Measurements from ENCODE around the gene LYRM1.
"Not testable (repeated sequence)": the region's sequence is repeated elsewhere in the genome, so short reads cannot be mapped to it uniquely, and the experiment has no call there.

The LYRM1 gene, protein sequence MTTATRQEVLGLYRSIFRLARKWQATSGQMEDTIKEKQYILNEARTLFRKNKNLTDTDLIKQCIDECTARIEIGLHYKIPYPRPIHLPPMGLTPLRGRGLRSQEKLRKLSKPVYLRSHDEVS

DNA sequence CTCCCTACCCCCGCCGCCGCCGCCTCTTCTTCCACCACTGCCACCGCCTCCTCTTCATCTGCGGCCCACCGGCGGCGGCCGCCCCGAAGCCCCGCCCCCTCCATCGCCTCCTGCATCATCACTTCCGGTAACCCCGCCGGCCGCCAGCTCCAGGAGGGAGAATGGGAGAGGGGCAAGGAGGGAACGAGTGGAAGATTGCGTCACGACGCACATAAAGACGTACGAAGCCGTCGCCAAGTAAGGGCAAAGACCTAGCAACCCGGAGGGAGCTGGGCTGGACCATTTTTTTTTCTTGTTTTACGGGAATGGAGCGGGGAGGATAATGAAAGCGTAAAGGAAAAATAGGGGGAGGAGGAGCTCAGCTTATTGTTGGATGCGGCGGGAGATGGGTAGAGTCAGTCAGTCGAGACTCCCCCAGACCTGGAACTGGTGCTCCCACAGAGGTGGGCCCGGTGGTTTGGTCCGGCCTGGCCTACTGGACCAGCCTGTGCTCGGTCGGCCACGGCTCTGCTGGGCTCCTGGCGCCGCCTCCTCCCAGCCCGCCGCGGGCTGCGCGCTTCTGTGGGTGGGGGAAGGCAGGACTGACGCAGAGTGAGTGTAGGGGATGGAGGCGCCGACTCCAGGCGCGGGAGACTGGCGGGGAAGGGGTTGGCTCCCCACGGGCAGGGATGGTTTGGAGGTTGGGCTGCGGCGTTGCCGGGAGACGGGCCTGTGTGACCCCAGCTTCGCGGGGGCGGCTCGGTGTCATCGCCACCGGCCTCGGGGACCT lies at the start of gene LYRM1, which contains the start of gene DCUN1D3:
Gene LYRM1, plus strand, starts transcription at position 473 of the 769 bp plus-strand sequence. CDS start 14,785 bp downstream, outside the sequence.
Gene DCUN1D3, minus strand, starts transcription at position 60 of the 769 bp plus-strand sequence. CDS start 37,820 bp downstream, outside the sequence.
- peak; percentile 86 to 89 for DNase-seq

DNA sequence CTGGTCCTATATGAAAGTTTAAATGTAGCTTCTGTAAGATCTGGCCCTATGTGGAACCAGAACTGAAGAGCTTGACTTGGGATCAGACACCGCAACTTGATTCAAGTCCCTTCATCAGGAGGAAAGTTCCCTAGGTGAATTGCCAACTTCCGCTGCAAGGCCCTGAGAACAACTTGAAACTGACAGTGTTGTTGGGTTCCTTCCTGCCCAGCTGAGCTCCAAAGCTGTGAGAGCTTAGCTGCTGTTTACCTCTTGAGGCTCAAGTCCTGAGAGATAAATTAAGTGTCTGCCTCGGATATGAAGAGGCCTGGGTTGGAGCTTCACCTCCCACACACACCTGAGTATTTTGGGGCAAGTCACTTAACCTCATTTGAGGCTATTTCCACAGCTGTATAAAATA lies 49.6 kb upstream of the LYRM1 start:
- DNase-seq, result no peak

DNA sequence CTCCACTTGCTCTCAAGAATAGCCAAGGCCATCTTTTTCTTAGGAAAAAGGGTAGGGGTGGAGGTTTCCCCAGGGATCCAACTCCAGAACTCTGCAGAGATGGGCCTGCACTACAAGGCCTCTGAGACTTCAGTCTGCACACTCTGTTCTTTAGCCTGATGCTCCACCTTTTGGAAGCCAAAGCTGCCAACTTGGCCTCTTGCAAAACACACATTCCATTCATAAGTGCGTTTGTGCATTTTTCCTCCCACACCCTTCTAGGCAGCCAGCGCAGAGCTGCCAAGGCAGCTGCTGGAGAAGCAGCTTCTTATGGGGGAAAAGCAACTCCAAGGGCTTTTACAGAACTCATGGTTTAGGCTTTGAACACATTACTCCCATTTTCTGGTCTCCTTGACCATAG lies 49.0 kb upstream of the LYRM1 start:
- DNase-seq, result no peak

DNA sequence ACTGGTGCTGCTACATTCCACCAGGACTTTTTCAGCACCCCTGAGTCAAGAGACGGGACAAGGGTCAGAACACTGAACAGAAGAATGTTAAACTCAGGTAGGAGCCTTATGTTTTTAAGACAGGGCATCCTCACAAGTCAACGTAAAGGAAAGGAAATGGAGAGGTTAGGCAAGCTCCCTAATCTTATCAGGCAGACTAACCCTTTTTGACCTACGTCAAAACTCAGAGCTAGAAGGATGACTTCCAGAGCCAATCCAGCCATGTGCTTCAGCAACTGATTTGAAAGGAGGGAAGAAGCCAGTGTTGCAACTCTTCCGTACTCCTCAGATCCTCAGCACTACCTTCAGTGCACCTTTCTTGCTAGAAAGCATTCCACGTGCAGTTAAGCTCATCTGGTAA lies 47.4 kb upstream of the LYRM1 start:
- no peak for DNase-seq

DNA sequence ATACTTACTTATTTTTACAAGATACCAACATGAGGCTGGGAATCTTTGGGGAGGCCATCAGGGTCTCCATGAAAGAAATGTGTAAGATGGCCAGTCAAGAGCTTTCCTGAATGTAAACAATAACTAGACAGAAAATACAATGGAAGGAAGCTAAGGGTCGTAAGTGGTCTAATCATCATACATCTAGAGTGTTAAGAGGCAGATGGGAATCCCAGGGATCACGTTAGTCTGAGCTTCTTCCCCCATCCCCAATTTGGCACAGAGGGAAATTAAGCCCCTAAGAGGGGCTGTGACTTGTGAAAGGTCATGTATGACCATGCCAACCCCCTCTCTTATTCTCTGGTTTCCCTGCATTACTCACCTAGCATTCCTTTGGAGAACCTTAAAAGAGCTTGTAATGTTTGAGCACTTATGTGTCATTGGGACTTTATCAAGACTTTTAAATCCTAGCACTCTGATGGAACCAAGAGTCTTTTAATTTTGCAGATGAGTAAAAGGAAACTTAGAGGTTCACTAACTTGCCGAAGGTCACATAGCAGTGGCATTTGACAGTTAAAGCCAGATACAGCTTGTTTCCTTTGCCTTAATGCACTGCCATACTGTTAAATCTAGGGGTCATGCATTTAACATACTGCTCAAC lies 46.5 kb upstream of the LYRM1 start:
- DNase-seq, result no peak

DNA sequence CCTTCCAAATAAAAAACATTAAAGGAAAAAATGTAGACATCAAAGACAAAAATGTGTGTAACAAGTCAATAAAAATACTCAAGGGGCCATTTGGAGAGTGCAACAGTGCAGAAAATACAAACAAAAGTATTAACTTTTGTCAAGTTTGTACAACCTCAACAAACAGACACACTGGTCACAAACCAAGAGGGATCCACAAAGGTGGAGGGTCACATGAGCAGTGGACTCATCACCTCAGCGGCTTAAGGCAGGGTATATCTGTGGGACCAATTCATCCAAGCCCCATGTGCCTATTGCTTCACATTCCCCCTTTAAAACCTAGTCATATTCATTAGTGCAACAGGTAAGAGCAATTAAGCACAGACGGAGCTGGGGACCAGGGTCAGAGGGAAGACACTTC lies 45.6 kb upstream of the LYRM1 start:
- no peak for DNase-seq

DNA sequence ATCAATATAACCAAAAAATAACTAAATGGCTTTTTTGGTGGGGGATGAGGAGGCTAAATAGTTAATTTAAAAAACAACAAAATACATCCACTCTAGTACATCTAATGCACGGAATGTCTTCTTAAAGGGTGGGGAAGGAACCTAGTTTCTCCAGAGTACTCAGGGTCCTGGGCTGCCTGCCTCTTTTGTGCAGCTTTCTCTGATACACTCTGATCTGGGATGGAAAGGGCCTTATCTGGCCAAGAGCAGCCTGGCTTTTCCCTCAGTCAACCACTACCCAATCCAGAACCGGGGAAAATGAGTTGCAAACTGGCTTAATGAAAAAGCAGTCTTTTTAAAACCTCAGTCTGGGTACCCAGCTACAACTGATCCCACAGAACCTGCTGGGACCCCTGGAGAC lies 43.3 kb upstream of the LYRM1 start:
- no peak for DNase-seq

DNA sequence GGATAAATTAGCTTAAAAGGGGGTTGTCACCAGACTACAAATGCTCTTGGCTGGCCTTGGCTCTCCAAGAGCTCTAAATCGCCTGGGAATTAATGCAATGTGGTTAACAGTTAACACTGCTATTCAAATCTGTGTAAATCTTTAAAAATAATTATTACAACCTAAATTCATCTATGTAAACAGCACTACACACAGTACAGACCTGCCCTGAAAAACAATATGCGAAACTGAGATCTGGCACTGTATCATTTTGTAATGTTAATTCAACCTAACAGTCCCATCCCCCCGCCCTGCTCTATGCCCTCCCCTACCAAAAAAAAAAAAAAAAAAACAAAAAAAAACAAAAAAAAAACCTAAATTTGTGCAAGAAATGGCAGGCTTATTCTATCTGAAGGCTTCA lies 41.3 kb upstream of the LYRM1 start:
- DNase-seq, result no peak

DNA sequence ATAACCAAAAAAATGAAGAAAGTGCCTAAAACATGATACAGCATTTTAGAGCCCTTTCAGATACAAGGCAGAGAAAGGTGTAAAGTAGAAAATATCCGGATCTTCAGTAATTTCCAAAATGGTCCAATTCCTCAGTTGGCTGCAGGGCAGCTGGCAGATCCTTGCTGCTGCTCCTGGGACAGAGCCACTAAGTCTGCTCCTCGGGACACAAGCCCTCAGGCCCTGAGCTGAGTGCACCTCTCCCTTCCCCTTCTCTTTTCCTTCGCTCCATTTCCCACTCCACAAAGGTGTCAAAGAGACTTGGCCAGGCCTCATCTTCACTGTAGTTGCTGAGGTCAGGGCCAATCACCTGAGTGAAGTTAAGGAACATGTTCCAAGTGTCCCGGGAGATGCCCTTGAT lies 40.9 kb upstream of the LYRM1 start:
- DNase-seq, result no peak

DNA sequence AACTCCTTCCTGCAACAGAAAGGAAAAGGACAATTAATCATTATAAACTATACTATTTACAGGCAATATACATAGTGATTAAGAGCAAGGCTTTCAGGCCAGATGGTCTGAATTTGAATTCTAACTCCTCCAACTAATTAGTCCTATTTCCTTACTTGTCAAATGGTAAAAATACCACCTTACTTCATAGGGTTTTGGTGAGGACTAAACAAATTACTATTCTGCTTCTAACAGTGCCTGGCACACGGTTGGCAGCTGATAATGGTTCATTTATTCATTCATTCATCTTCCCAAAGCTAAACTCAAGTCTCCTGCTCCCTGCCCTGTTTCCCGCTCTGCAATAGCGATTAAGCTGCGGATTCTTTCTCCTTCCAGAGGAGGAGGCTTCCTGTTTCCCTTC lies 40.2 kb upstream of the LYRM1 start:
- no peak for DNase-seq

DNA sequence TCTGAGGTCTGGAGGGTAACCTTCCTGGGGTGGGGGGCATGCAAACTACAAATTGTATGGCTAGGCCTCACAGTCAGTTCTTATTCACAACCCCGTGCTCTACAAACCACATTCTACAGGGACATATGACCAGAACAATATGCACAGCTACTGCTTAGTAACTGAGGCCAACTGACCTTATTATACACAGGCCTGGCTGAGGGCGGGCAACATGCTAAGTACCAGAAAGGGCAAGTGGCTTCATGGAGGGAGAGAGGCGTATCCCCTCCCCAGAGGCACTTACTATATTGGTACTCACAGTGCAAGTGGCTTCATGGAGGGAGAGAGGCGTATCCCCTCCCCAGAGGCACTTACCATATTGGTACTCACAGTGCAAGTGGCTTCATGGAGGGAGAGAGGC lies 39.6 kb upstream of the LYRM1 start:
- DNase-seq, result not testable (repeated sequence)

DNA sequence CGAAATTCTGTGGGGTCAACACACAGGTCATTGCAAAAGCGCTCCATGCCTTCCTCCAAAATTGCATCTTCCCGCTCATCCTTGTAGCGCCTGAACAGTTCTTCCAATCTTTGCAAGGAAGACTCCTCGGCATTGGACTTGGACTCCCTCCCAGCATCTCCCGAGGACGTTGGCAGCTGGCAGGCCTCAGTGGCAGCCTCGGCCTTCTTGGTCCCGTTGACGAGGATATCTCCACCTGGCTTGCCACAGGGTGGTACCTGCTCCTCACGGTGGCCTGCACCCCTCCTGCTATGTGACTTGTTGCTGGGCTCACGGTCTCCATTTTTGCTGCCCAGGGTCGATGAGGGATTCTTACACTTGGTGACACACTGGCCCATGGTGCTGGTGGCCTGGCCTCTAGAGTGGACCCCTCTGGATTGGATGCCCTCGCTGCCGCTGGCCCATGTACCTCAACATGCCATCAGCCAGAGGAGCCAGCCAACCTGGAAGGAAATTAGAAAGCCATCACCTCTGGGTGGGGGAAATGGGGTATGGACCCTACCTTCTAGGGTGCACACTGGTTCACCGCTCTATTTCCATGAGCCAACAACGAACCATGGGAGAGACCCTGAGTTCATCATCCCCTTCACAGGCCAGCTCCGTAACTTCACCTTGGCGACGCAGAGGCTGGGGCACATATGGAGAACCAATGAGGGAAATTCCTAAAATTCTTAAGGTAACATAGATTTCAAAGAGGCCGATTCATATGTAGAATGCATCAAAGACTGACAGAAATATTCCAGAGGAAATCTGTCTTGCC lies 38.2 kb upstream of the LYRM1 start:
- DNase-seq, result no peak

DNA sequence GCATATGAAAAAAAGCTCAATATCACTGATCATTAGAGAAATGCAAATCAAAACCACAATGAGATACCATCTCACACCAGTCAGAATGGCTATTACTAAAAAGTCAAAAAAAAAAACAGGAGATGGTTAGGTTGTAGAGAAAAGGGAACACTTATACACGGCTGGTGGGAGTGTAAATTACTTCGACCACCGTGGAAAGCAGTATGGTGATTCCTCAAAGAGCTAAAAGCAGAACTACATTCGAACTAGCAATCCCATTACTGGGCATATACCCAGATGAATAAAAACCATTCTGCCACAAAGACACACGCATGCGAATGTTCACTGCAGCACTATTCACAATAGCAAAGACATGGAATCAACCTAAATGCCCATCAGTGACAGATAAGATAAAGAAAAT lies 36.2 kb upstream of the LYRM1 start:
- not testable (repeated sequence) for DNase-seq

DNA sequence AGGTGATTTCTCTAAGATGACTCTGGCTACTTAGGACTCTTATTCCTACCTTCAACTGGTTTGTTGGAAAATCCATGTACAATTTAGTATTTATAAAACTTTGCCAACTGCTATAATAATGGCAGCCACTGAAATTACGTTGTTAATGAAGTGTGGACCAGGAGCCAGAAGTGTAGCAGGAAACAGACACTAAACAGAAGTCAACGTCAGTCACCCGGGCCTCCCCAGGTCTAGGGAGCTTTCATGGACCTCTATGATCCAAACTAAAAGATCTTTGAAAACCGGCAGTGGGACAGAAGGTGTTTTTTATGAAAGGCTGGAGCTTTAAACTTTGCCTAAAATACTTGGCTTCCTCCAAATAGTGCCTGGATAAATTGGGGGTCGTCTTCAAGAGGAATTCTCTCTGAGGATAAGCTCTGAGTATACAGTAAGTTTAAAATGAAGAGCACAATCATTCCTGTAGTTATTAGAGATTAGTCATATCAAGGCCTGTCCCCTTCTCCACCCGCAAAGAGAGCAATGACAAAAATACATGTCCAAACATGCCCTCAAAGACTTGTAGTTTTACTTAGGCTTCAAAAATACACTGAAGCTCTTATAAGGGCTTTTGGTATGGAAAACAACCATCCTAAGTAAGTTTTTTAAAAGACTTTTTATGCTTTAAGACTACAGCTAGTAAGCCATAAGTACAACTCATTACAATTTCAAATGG lies 35.0 kb upstream of the LYRM1 start:
- no peak for DNase-seq

DNA sequence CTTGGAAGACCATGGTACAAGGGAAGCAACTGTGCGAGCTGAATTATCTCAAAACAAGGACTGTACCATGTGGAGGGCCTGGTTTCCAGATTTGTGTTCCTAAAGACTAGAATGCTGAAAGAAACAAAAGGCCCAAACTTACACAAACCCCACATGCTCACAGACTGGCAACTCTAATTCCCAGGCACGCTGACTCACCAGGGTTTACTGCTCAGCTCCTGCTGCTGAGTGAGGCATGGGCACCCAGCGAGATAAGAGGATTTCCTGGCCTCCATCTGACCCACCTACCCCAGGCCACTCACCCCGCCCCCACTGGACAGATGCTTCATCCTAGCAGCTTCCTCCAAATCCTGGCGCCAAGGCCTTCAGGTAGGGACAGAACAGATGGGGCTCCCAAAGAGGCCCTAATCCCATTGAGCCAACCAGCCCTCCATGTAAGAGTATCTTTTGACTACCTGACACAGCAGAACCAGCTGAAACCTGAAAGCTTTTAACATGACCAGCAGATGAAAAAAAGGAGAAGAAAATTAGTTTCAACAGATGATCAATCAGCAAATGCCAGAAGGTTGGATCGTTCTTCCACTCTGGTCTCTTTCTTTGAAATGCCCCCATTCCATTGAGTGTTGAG lies 34.3 kb upstream of the LYRM1 start:
- no peak for DNase-seq

DNA sequence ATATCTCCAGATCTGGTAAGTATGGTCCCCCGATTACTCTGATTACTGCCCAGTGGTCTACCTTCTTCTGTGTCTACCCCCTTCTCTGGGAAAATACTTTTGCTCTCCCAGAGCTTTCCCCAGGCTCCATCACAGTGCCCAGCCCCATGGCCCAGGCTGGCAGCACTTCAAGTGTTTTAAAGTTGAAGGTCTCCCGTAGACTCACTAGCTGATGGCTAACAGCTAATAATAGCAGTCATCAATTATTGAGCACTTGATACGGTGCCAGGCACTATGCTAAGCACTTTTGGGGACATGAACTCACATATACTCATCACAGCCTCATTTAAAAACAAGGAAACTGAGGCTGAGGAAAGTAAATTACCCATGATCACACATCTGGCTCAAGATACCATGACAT lies 33.8 kb upstream of the LYRM1 start:
- DNase-seq, result no peak

DNA sequence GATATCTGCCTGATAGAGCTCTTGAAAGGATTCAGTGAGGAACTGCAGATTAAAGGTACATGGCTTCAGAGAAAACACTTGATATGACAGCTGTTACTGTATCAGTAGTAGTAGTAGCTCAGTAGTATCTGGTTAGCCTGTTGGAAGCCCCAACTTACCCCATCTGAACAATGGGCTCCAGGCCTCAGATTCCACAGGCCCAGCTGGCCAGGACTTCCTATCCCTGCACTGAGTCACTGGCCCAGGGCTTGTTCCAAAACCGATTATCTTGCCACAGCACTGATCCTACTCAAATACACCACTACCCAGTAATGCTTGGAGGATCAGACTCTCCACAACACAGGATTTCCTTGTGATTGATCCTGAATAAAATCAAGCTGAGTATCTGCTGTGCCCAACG lies 33.0 kb upstream of the LYRM1 start:
- no peak for DNase-seq

DNA sequence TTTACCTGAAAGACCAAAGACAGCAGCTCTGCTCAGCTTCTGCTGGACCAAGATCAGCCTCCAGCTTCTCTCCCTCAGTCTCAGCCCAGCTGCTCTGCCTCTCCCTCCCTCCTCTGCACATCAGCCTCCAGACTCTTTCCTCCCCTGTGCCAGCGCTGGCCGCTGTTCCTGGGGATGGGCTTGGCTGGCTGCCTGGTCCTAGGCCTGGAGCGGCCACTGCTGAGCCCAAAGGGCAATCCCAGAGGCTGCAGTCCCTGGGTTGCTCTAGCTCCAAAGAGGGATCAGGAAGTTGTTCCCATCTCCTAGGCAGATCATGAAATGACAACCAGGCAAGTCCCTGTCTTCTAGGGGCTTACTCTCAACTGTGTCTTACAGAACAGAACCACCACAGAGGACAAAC lies 31.7 kb upstream of the LYRM1 start:
- DNase-seq, result no peak

DNA sequence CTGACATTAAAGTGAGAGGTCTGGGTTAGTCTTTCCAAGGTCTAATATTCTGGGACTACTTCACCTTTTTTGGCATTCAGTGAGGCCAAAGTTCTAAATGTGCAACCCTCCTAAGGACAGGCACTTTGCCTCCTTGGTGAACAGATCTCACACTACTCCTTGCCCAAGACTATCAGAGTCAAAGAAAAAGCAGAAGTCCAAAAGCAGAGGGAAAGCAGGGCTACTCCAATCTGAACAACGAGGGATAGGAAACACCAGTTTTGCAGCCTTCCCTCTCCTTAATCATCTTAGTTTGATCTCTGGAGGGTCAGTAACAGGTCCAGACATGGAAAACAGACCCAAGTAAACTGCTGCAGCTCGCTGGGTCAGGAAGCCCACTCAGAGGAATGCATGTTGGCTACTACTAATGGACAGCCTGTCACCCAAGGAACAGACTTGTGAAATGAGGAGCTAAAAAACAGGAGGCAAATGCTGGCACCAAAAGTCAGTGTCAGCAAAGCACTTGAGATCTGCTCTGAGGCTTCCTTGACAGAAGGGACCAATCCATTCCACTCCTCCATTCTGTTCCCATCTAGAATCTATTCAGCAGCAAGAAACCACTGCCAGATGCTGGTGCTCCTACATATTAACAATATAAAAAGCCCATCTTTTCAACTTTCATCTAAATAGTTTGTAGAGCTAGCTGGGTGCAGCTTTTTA lies 30.3 kb upstream of the LYRM1 start:
- no peak for DNase-seq

DNA sequence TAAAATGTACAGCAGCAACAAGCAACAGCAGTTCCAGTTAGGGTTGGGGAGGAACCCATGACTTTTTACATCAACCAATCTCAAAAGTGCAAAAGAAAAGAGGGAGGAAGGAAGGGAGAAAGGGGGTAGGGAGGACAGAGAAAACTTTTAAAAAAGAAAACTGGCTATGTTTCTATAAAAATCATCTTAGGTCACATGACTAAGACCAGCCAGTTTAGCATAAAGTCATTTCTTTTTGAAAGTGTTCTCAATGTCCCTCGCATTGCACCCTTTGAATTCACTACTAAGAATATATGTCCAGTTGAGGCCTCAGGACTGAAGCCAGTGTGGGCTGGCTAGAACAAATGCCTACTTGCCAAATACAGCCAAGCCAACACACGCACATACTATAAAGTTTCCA lies 29.3 kb upstream of the LYRM1 start:
- no peak for DNase-seq

DNA sequence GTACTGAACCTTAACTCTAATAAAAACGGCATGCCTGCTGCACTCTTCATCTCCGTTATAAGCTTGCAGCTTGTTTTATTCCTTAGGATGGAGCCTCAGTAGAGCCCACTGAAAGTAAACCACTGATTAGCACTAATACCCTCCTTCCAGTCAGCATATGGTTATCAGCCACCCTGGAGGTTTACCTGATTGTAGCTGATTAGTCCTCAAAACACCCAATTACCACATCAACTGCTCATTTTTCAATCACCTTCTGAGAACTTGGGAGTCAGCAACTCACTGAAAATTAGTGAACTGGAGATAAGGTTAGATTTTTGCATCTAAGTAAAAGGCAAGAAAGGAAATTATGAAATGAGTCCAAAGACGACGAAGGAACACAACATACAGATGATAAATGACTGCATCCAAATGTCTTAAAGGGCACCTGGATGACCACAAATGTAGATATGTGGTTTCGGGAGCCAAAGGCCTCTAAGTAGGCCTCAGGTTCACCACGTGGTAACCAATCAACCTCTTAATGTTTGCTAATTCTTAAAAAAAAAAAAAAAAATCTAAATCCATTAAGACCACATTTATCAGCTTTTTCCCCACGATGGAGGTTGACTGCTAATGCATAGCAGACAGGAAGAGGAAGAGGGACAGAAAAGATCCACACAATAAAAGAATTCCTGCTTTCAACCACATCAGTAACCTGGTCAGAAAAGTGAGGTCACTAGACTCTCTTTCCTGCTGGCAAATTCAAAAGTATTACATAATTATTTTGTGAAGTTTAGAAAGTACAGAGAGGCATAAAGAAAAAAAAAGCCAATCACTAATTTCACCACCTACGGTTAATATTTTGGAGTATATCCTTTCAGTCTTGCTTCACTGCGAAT lies 28.4 kb upstream of the LYRM1 start:
- DNase-seq, result no peak

All from NCI-H187 (cell line).